Activated CD8-positive, alpha-beta T cell treated with anti-CD3 and anti-CD28 coated beads, Interleukin-2, amount 10 ng/mL, durations not matched to agents 7 days and 5 days (primary cell): Measurements from ENCODE around the gene TENT4B. TPM values are rescaled to one million over a fixed set of nuclear protein-coding genes. Genes with fewer than 3 reads are reported as not detected.

Source experiments
- ATAC-seq: fragments of 150-1000 bp; cut with Tn5 transposase; one replicate; pipeline ENCODE4 v1.10.0; 2021; ENCODE audit warnings: moderate library complexity
- CTCF ChIA-PET: fragments of 350-600 bp; sonication (Branson Sonifier 250); formaldehyde crosslinking; loops from one replicate; lab custom pipeline; 2021; ENCODE audit warnings: antibody characterized with exemption; lab: Charles Lee
- POLR2A ChIA-PET: fragments of 350-600 bp; sonication (Branson Sonifier 250); formaldehyde crosslinking; loops from one replicate; lab custom pipeline; 2021; ENCODE audit warnings: antibody characterized with exemption; lab: Charles Lee
- DNase-seq: peaks from one replicate; pipeline ENCODE4 v3.0.0-alpha.2; 2020
- H3K27ac Mint-ChIP-seq: one replicate; pipeline ENCODE4 v1.8.0; 2021; ENCODE audit warnings: mild to moderate bottlenecking, mixed read lengths
- H3K27me3 Mint-ChIP-seq: one replicate; pipeline ENCODE4 v1.8.0; 2021; ENCODE audit warnings: low read depth, mixed read lengths
- H3K36me3 Mint-ChIP-seq: one replicate; pipeline ENCODE4 v1.8.0; 2021; ENCODE audit warnings: low read depth, mixed read lengths
- H3K4me1 Mint-ChIP-seq: one replicate; pipeline ENCODE4 v1.8.0; 2021; ENCODE audit warnings: low read depth, mixed read lengths
- H3K4me3 Mint-ChIP-seq: one replicate; pipeline ENCODE4 v1.8.0; 2021; ENCODE audit warnings: mild to moderate bottlenecking, mixed read lengths
- H3K9me3 Mint-ChIP-seq: one replicate; pipeline ENCODE4 v1.8.0; 2022; ENCODE audit warnings: mixed read lengths; ENCODE audit not compliant: insufficient read depth
- total RNA-seq, 2 experiments: library from RNA; stranded (reverse); gene quantifications; one replicate each; pipeline ENCODE4 v1.2.3, GENCODE V29; 2021

TENT4B gene
- total RNA-seq, 2 experiments from 2014 or later: 17.3 to 18.0 TPM

DNA sequence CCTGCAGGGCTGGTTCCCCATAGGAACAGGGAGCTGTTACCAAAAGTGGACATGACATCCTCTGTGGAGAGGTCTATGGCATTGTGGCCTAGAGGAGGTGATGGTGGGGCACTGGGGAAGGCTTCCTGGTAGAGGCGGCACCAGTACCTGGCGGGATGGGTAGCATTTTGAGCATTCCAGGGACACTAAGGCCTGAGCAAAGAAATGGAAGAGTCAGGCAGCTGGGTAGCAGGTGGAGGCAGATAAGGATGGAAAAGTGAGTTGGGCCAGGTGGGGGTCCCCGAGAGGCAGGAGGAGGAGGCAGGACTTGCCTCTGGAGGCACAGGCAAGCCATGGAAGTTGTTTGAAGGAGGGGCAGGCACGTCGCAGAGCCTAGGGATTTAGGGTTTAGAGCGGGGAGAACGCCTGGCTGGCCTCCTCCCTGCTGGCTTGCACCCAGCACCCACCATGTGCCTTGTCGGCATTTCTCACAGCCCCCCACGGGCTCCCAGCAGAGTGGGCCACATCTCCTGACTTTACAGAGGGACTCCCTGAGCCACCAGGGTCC lies 108.1 kb downstream of the TENT4B start:
- no peak for ATAC-seq
- POLR2A ChIA-PET: interaction anchor here (1.5 kb wide), 1 partner anchor 13 kb away, joined by 3 read pairs; no protein-coding TSS in a partner anchor
- DNase-seq: no peak
- H3K9me3 Mint-ChIP-seq: no peaks in the 10 kb centered on the region
- H3K27me3 Mint-ChIP-seq: peaks cover 12% of the 10 kb centered on the region
- H3K36me3 Mint-ChIP-seq: peaks cover 10% of the 10 kb centered on the region
- CTCF ChIA-PET: interaction anchor here (0.9 to 1.5 kb wide), 4 partner anchors 13 to 236 kb away, joined by 3 to 5 read pairs (median 3); partner anchors contain the start of gene CNEP1R1
- H3K27ac Mint-ChIP-seq: no peak overlapping the region
- H3K4me3 Mint-ChIP-seq: no peak overlapping the region
- peaks cover 62% of the 10 kb centered on the region for H3K4me1 Mint-ChIP-seq

DNA sequence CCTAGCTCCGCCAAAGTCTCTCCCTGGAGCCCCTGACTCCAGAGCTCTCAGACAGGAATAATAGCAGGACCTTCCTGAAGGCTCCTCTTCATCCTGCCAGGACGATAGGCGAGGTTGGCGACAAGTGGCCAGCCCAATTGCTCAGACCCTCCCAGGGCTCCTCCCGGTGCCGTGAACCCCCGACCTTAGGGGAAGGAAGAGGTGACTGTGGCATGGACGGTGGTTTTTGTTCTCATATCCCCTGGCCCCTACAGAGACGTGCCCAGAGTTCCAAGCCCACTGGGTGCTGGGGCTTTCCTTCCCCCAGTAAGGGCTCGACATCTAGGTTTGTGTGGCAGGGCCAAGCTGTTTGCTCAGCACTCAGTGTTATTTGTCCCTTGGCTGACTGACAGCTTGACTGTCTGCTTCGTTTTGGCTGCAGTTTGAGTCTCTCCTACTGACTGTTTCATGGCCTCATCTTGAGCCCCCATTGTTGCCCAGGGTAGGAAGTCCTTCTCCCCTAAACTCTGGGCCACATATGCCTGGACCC lies 108.7 kb downstream of the TENT4B start:
- POLR2A ChIA-PET: interaction anchor here (1.0 to 1.4 kb wide), 2 partner anchors 12 to 17 kb away, joined by 3 to 4 read pairs; no protein-coding TSS in a partner anchor
- no peak for ATAC-seq

GRCh38 chr16:50263060-50263909 lies 110.2 kb downstream of the TENT4B start:
- ChIA-PET POLR2A (interaction anchor here (0.5 to 3.7 kb wide), 4 partner anchors 10 to 20 kb away, joined by 3 to 18 read pairs (median 4); no protein-coding TSS in a partner anchor), CTCF (interaction anchor here (1.2 to 2.3 kb wide), 3 partner anchors 12 to 402 kb away, joined by 3 to 7 read pairs (median 4); no protein-coding TSS in a partner anchor)
- Mint-ChIP-seq H3K27ac (peak overlapping the region; percentile 64), H3K27me3 (peaks cover 5% of the 10 kb centered on the region), H3K4me3 (no peak overlapping the region), H3K4me1 (peaks cover 66% of the 10 kb centered on the region), H3K36me3 (peaks cover 23% of the 10 kb centered on the region), H3K9me3 (no peaks in the 10 kb centered on the region)
- DNase-seq (no peak), ATAC-seq (no peak)

More for the DNA sequence above, 108.7 kb downstream of the TENT4B start:
- H3K4me1 Mint-ChIP-seq: peaks cover 64% of the 10 kb centered on the region
- no peaks in the 10 kb centered on the region for H3K9me3 Mint-ChIP-seq
- peaks cover 10% of the 10 kb centered on the region for H3K27me3 Mint-ChIP-seq
- H3K4me3 Mint-ChIP-seq: no peak overlapping the region
- DNase-seq: no peak
- H3K27ac Mint-ChIP-seq: no peak overlapping the region
- peaks cover 13% of the 10 kb centered on the region for H3K36me3 Mint-ChIP-seq
- CTCF ChIA-PET: interaction anchor here (0.7 to 1.5 kb wide), 4 partner anchors 12 to 54 kb away, joined by 3 read pairs; no protein-coding TSS in a partner anchor

DNA sequence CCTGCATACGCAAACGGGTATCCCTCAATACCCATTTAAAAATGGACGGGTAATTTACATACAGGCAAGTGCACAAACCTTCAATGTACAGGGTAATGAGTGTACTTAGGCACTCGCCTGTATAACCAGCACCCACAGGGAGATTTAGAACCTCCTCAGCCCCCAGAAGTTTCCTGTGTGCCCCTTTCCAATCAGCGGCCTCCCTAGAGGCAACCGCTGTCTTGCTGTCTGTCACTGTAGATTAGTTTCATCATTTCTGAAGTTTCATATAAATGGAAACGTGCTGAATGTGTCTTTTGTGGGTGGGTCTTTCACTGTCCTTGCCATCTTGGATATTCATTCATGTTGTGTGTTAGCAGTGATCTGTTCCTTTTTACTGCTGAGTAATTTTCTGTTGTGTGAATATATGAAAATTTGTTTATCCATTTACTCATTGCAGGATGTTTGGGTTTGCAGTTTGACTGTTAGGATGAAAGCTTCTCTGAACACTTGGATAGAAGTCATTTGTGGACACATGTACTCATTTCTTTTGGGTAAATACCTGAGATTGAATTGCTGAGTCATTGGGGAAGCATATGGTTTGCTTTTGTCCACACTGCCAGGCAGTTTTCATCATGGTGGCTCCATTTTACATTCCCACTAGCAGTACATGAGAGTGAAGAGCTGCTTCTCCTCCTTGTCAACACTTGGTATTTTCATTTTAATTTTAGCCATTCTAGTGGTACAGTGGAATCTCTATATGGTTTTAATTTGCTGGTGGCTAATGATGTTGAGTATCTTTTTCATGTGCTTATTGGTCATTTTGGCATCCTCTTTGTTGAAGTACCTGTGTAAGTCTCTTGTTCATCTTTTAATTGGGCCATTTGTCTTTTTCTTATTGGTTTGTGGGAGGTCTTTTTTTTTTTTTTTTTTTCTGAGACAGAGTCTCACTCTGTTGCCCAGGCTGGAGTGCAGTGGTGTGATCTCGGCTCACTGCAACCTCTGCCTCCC lies 111.1 kb downstream of the TENT4B start:
- peaks cover 5% of the 10 kb centered on the region for H3K27me3 Mint-ChIP-seq
- DNase-seq (peak; percentile 54), ATAC-seq (no peak)
- peaks cover 74% of the 10 kb centered on the region for H3K4me1 Mint-ChIP-seq
- H3K9me3 Mint-ChIP-seq: no peaks in the 10 kb centered on the region
- CTCF ChIA-PET: interaction anchor here (1.1 to 2.3 kb wide), 8 partner anchors 9 to 401 kb away, joined by 3 to 9 read pairs (median 5); no protein-coding TSS in a partner anchor
- POLR2A ChIA-PET: interaction anchor here (1.0 to 3.7 kb wide), 2 partner anchors 9 to 10 kb away, joined by 3 to 18 read pairs; no protein-coding TSS in a partner anchor
- peak overlapping the region; percentile 64 for H3K27ac Mint-ChIP-seq
- peaks cover 30% of the 10 kb centered on the region for H3K36me3 Mint-ChIP-seq
- no peak overlapping the region for H3K4me3 Mint-ChIP-seq

DNA sequence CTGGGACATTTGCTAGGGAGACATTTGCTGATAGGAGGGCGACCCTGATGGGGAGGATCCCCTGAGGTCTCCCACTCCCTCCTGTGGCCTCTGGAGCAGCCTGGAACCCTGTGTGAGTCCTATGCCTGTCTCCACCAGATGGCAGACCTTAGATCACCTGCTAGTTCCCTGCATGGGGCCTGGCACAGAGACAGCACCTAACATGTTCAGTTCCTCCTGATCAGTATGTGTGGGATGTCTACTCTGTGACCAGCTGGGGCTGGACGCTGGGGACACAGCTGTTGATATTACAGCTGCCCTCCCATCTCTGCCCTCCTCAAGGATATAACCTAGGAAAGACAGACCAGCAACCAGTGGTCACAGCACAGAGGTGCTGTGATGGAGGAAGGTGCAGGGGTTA lies 112.2 kb downstream of the TENT4B start:
- ChIA-PET CTCF (interaction anchor here (0.8 to 3.4 kb wide), 16 partner anchors 9 to 481 kb away, joined by 3 to 11 read pairs (median 4); partner anchors contain the start of gene CNEP1R1), POLR2A (interaction anchor here (0.8 to 3.7 kb wide), 2 partner anchors 9 to 16 kb away, joined by 3 to 18 read pairs; no protein-coding TSS in a partner anchor)
- Mint-ChIP-seq H3K27ac (peak overlapping the region; percentile 98), H3K36me3 (peaks cover 36% of the 10 kb centered on the region), H3K4me1 (peaks cover 76% of the 10 kb centered on the region), H3K4me3 (peak overlapping the region; percentile 60), H3K9me3 (no peaks in the 10 kb centered on the region), H3K27me3 (no peaks in the 10 kb centered on the region)
- peak; percentile 28 for ATAC-seq
- peak; percentile 62 for DNase-seq

GRCh38 chr16:50265716-50266336 lies 112.7 kb downstream of the TENT4B start:
- CTCF ChIA-PET: interaction anchor here (0.6 to 3.4 kb wide), 16 partner anchors 9 to 481 kb away, joined by 3 to 19 read pairs (median 5); partner anchors contain the start of gene CNEP1R1
- no peaks in the 10 kb centered on the region for H3K9me3 Mint-ChIP-seq
- H3K4me1 Mint-ChIP-seq: peaks cover 79% of the 10 kb centered on the region
- peak overlapping the region; percentile 98 for H3K4me3 Mint-ChIP-seq
- peaks cover 38% of the 10 kb centered on the region for H3K36me3 Mint-ChIP-seq
- POLR2A ChIA-PET: interaction anchor here (0.5 to 3.7 kb wide), 6 partner anchors 9 to 329 kb away, joined by 3 to 18 read pairs (median 5); no protein-coding TSS in a partner anchor
- DNase-seq (no peak), ATAC-seq (no peak)
- H3K27ac Mint-ChIP-seq: peak overlapping the region; percentile 98
- H3K27me3 Mint-ChIP-seq: no peaks in the 10 kb centered on the region

GRCh38 chr16:50266337-50267091 lies 113.4 kb downstream of the TENT4B start, which contains the start of gene ADCY7:
Gene ADCY7, plus strand, starts transcription at chr16:50266551. Its CDS starts 21,629 bp downstream, at chr16:50288180.
- Mint-ChIP-seq H3K4me3 (peak within 1 kb of the TSS; percentile 98), H3K27me3 (no peaks in the 10 kb centered on the region), H3K27ac (peak within 1 kb of the TSS; percentile 98), H3K4me1 (peaks cover 83% of the 10 kb centered on the region), H3K36me3 (peaks cover 45% of the 10 kb centered on the region), H3K9me3 (no peaks in the 10 kb centered on the region)
- CTCF ChIA-PET: interaction anchor here (0.6 to 3.4 kb wide), 14 partner anchors 8 to 480 kb away, joined by 3 to 19 read pairs (median 6); partner anchors contain the start of gene CNEP1R1
- DNase-seq: peak; percentile 90
- POLR2A ChIA-PET: interaction anchor here (0.5 to 3.7 kb wide), 7 partner anchors 8 to 328 kb away, joined by 3 to 18 read pairs (median 4); no protein-coding TSS in a partner anchor
- ATAC-seq: peak; percentile 91

DNA sequence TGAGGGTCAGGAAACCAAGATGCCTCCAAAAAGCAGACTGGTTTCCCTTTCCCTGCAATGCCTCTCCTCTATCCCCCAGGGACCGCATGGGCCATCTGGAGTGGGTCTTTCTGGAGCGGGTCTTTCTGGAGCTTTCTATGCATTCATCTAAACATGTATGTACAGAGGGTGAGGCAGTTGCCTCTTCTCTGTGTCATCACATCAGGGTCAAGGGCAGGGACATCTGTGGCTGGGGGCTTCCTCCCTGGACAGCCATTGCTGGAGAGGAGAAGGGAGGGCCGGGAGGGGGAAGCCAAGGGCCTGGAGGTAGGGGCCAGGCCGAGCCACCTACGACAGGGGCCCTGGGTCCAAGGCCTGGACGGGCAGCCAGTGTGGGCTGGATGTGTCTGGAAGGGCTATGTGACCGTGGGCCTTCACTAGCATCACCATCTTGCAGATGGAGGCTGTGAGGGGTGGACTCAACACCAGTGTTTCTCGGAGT lies 114.1 kb downstream of the TENT4B start:
- peak; percentile 8 for ATAC-seq
- Mint-ChIP-seq H3K4me3 (peak overlapping the region; percentile 98), H3K27ac (peak overlapping the region; percentile 98), H3K36me3 (peaks cover 49% of the 10 kb centered on the region), H3K27me3 (no peaks in the 10 kb centered on the region), H3K4me1 (peaks cover 83% of the 10 kb centered on the region), H3K9me3 (no peaks in the 10 kb centered on the region)
- ChIA-PET CTCF (interaction anchor here (1.0 to 3.4 kb wide), 9 partner anchors 7 to 242 kb away, joined by 3 to 19 read pairs (median 6); partner anchors contain the start of gene CNEP1R1), POLR2A (interaction anchor here (0.6 to 3.7 kb wide), 5 partner anchors 7 to 413 kb away, joined by 3 to 18 read pairs (median 4); no protein-coding TSS in a partner anchor)
- DNase-seq: no peak

GRCh38 chr16:50267651-50268050 lies 114.5 kb downstream of the TENT4B start:
- Mint-ChIP-seq H3K4me1 (peaks cover 84% of the 10 kb centered on the region), H3K9me3 (no peaks in the 10 kb centered on the region), H3K27me3 (no peaks in the 10 kb centered on the region), H3K27ac (peak overlapping the region; percentile 98), H3K4me3 (peak overlapping the region; percentile 98), H3K36me3 (peaks cover 53% of the 10 kb centered on the region)
- ATAC-seq (no peak), DNase-seq (peak; percentile 49)
- CTCF ChIA-PET: interaction anchor here (0.7 to 3.4 kb wide), 10 partner anchors 11 to 87 kb away, joined by 3 to 19 read pairs (median 5); no protein-coding TSS in a partner anchor
- POLR2A ChIA-PET: interaction anchor here (0.7 to 1.4 kb wide), 5 partner anchors 14 to 498 kb away, joined by 3 to 5 read pairs (median 3); no protein-coding TSS in a partner anchor
